Panc1 (cell line): ENCODE measurements around the gene ADAMTS4. TPM values are rescaled to one million over a fixed set of nuclear protein-coding genes. Genes with fewer than 3 reads are reported as not detected.
A peak's percentile ranks its signal among the peaks of the same experiment; 100 is the strongest.

ENCODE experiments used
- ATAC-seq: fragments of 200-7000 bp; cut with Tn5 transposase; 2 replicates; pipeline ENCODE4 v1.9.1; 2020; ENCODE audit warnings: mild to moderate bottlenecking, moderate library complexity
- BruUV-seq: library from RNA; stranded (reverse); fragments of 400-500 nt; replicated peaks from 2 replicates; lab custom pipeline; 2021; lab: Mats Ljungman, UMichigan
- CTCF ChIA-PET: fragments of 300-600 bp; sonication (Branson Sonifier 250); formaldehyde crosslinking; loops from one replicate; lab custom pipeline; 2022; ENCODE audit warnings: antibody characterized with exemption; lab: Charles Lee
- POLR2A ChIA-PET: fragments of 300-600 bp; sonication (Branson Sonifier 250); formaldehyde crosslinking; loops from one replicate; lab custom pipeline; 2022; ENCODE audit warnings: antibody characterized with exemption; lab: Charles Lee
- DNase-seq: peaks from one replicate; pipeline ENCODE4 v3.0.0-alpha.2; 2010; ENCODE audit warnings: low read depth, low spot score
- H3K27ac ChIP-seq: 2 replicates; pipeline ENCODE4 v1.5.1; 2011; ENCODE audit warnings: mild to moderate bottlenecking, low read length, inconsistent platforms
- H3K27me3 ChIP-seq: fragments of 200-500 bp; sonication (Bioruptor generic); 2 replicates; pipeline ENCODE4 v1.6.0; 2014; ENCODE audit warnings: low read length, inconsistent platforms; ENCODE audit not compliant: control insufficient read depth, insufficient read depth
- H3K36me3 ChIP-seq: fragments of 200-500 bp; sonication (Bioruptor generic); 2 replicates; pipeline ENCODE4 v1.5.1; 2014; ENCODE audit warnings: inconsistent platforms, mild to moderate bottlenecking, low read length, moderate library complexity; ENCODE audit not compliant: control insufficient read depth, insufficient read depth
- H3K4me1 ChIP-seq: 2 replicates; pipeline ENCODE4 v1.5.1; 2011; ENCODE audit warnings: inconsistent platforms, mild to moderate bottlenecking, low read length, moderate library complexity; ENCODE audit not compliant: control insufficient read depth, insufficient read depth
- H3K4me3 ChIP-seq, 2 experiments: 2 replicates each; pipeline ENCODE4 v1.5.1; 2011 to 2012; ENCODE audit warnings: low read depth in 2 of 2, low read length in 2 of 2, mild to moderate bottlenecking in 2 of 2, inconsistent platforms in 1 of 2, moderate library complexity in 1 of 2
- H3K9me3 ChIP-seq: fragments of 200-500 bp; sonication (Bioruptor generic); 2 replicates; pipeline ENCODE4 v1.5.1; 2014; ENCODE audit warnings: low read depth, mild to moderate bottlenecking, inconsistent platforms, low read length, moderate library complexity; ENCODE audit not compliant: control insufficient read depth, insufficient read depth
- POLR2AphosphoS5 ChIP-seq: IDR thresholded peaks from 2 replicates; pipeline ENCODE4 v1.6.1; 2012; ENCODE audit warnings: mild to moderate bottlenecking, low read depth, low read length, moderate library complexity
- SIN3A ChIP-seq: IDR thresholded peaks from 2 replicates; pipeline ENCODE4 v1.6.1; 2012; ENCODE audit warnings: low read depth, mild to moderate bottlenecking, low read length, moderate library complexity, borderline replicate concordance; ENCODE audit not compliant: insufficient read depth
- TCF7L2 ChIP-seq: IDR thresholded peaks from 2 replicates; pipeline ENCODE4 v1.6.1; 2011; ENCODE audit warnings: mild to moderate bottlenecking, low read depth, low read length, inconsistent platforms
- in situ Hi-C: cut with HindIII; loops from 2 replicates; pipeline ENCODE4 v1.10.0; 2016; ENCODE audit warnings: low sequenced_read_pairs, low pct_unique_long_range_greater_than_20kb
- intact Hi-C: fragments of 100-400 bp; cut with micrococcal nuclease; formaldehyde crosslinking; loops from one replicate; pipeline ENCODE4 v1.10.0; 2022; ENCODE audit not compliant: unreplicated experiment
- total RNA-seq: library from RNA; stranded (reverse); gene quantifications from one replicate; pipeline ENCODE4 v1.2.1, GENCODE V29; 2021; ENCODE audit not compliant: unreplicated experiment
- TF ChIP-seq, protein P1 (sequence below), 2 experiments: IDR thresholded peaks; 2 replicates each; pipeline ENCODE4 v1.6.1; 2011 to 2012; ENCODE audit warnings: low read depth in 2 of 2, control low read depth in 1 of 2, low read length in 1 of 2, mild to moderate bottlenecking in 1 of 2, moderate library complexity in 1 of 2; ENCODE audit not compliant: insufficient read depth in 1 of 2
- TF ChIP-seq, protein P2 (sequence below): fragments of 450-650 bp; IDR thresholded peaks from 2 replicates; pipeline ENCODE4 v1.5.1; 2017; ENCODE audit warnings: mild to moderate bottlenecking

Gene ADAMTS4
- total RNA-seq, 1 experiment from 2014 or later = 0.26 TPM

GRCh38 chr1:161166669-161167548 is 31.9 kb downstream of the ADAMTS4 start:
- DNase-seq (no peak), ATAC-seq (no peak; the same call in 1 of the 2 replicates)
- no TSS peak for BruUV-seq
- in situ Hi-C loops = no loop called here
- peak overlapping the region; percentile 83 to 88 for H3K4me3 ChIP-seq
- H3K4me1 ChIP-seq = peaks cover 16% of the 10 kb centered on the region
- intact Hi-C loops = no loop called here
- ChIA-PET CTCF (interaction anchor here (0.7 kb wide), 1 partner anchor 152 kb away, joined by 11 read pairs; no protein-coding TSS in a partner anchor), POLR2A (interaction anchor here (0.6 to 1.4 kb wide), 2 partner anchors 13 to 146 kb away, joined by 3 to 5 read pairs; partner anchors contain the start of genes F11R and UFC1)
- peak overlapping the region; percentile 89 for H3K27ac ChIP-seq
- TF ChIP-seq POLR2AphosphoS5 (no peak), TCF7L2 (no peak), SIN3A (no peak)
- TF ChIP-seq, protein P1, sequence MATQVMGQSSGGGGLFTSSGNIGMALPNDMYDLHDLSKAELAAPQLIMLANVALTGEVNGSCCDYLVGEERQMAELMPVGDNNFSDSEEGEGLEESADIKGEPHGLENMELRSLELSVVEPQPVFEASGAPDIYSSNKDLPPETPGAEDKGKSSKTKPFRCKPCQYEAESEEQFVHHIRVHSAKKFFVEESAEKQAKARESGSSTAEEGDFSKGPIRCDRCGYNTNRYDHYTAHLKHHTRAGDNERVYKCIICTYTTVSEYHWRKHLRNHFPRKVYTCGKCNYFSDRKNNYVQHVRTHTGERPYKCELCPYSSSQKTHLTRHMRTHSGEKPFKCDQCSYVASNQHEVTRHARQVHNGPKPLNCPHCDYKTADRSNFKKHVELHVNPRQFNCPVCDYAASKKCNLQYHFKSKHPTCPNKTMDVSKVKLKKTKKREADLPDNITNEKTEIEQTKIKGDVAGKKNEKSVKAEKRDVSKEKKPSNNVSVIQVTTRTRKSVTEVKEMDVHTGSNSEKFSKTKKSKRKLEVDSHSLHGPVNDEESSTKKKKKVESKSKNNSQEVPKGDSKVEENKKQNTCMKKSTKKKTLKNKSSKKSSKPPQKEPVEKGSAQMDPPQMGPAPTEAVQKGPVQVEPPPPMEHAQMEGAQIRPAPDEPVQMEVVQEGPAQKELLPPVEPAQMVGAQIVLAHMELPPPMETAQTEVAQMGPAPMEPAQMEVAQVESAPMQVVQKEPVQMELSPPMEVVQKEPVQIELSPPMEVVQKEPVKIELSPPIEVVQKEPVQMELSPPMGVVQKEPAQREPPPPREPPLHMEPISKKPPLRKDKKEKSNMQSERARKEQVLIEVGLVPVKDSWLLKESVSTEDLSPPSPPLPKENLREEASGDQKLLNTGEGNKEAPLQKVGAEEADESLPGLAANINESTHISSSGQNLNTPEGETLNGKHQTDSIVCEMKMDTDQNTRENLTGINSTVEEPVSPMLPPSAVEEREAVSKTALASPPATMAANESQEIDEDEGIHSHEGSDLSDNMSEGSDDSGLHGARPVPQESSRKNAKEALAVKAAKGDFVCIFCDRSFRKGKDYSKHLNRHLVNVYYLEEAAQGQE (IDR thresholded peaks at IDR 0.05; ENCODE audit: insufficient read depth in 1 of 2, low read depth in 2 of 2, low read length in 1 of 2) = no peak
- TF ChIP-seq, protein P2, sequence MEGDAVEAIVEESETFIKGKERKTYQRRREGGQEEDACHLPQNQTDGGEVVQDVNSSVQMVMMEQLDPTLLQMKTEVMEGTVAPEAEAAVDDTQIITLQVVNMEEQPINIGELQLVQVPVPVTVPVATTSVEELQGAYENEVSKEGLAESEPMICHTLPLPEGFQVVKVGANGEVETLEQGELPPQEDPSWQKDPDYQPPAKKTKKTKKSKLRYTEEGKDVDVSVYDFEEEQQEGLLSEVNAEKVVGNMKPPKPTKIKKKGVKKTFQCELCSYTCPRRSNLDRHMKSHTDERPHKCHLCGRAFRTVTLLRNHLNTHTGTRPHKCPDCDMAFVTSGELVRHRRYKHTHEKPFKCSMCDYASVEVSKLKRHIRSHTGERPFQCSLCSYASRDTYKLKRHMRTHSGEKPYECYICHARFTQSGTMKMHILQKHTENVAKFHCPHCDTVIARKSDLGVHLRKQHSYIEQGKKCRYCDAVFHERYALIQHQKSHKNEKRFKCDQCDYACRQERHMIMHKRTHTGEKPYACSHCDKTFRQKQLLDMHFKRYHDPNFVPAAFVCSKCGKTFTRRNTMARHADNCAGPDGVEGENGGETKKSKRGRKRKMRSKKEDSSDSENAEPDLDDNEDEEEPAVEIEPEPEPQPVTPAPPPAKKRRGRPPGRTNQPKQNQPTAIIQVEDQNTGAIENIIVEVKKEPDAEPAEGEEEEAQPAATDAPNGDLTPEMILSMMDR = no peak
- H3K36me3 ChIP-seq = peaks cover 8% of the 10 kb centered on the region
- H3K9me3 ChIP-seq = no peaks in the 10 kb centered on the region
- H3K27me3 ChIP-seq = no peaks in the 10 kb centered on the region

DNA sequence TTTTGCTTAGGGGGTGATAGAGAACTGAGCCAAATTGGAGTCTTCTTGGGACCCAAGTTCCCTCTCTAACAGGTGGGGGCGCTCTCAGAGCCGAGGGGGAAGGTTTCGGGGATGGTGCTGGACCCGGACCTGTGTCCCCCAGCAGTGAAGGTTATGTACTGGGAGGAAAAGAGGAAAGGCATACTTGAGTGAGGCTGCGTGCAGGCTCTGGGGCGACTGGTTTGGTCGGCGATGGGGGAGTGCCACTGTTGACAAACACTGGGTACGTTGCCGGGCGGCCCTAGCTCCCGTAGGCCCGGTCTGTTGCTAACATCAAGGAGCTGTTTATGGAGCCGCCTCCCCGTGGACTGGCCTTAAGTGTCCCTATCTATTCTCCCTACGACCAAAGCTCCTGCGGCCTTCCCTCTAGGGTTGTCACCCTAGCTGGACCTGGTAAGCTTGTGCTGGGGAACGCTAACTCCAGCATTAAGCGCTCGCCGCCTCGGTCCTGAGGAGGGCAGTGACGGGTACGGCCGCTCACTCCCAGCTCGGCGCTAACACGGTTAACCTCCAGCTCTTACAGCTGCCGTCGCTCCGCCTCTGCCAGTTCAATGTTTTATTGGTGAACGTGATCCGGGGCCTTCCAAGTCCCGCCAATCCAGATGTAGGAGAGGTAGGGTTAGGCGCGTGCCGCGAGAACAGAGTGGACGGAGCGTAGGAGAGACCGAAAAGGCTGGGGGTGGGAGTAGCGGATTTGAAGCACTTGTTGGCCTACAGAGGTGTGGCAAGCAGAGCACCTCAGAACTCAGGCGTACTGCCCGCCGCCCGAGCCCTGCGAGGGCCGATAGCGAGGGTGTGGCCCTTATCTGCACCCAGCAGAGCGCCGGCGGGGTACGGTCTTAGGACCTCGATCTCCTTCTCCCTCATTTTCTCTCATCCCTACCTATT is 32.8 kb downstream of the ADAMTS4 start, which contains the start of gene PPOX:
TSS of gene PPOX (plus strand) at position 685 of the 927 bp plus-strand sequence. CDS start 422 bp downstream, outside the sequence.
- Histone ChIP-seq H3K36me3 (peaks cover 4% of the 10 kb centered on the region; the same call in 1 of the 2 replicates), H3K4me3 (peak within 1 kb of the TSS; percentile 83 to 88), H3K9me3 (no peaks in the 10 kb centered on the region), H3K4me1 (peaks cover 18% of the 10 kb centered on the region), H3K27me3 (no peaks in the 10 kb centered on the region), H3K27ac (peak within 1 kb of the TSS; percentile 89)
- ATAC-seq (peak; percentile 96), DNase-seq (peak; percentile 94)
- ChIA-PET CTCF (interaction anchor here (0.5 to 1.0 kb wide), 5 partner anchors 11 to 251 kb away, joined by 3 to 7 read pairs (median 4); partner anchors contain the start of gene B4GALT3), POLR2A (interaction anchor here (0.6 to 1.4 kb wide), 4 partner anchors 13 to 147 kb away, joined by 3 to 5 read pairs (median 3); partner anchors contain the start of genes DEDD, F11R and UFC1)
- in situ Hi-C loops = no loop called here
- TF ChIP-seq POLR2AphosphoS5 (peak; percentile 83), TCF7L2 (peak; percentile 91), SIN3A (no peak; the same call in none of the 2 replicates)
- TF ChIP-seq, protein P2 = peak; percentile 79
- TF ChIP-seq, protein P1 (IDR thresholded peaks at IDR 0.05; ENCODE audit: insufficient read depth in 1 of 2, low read depth in 2 of 2, low read length in 1 of 2) = no peak
- intact Hi-C loops = no loop called here
- no TSS peak for BruUV-seq
